CD4-positive, alpha-beta T cell treated with Interleukin-10 for 1 hour (primary cell): Measurements from ENCODE around the gene PGAP2.
A peak's percentile ranks its signal among the peaks of the same experiment; 100 is the strongest.

Experiments
- DNase-seq: peaks from one replicate; pipeline ENCODE4 v3.0.0-alpha.2; 2020

The PGAP2 gene

GRCh38 chr11:3859373-3859881 is 51.1 kb downstream of the PGAP2 start:
- peak; percentile 43 for DNase-seq

- no peak for DNase-seq
These were observed 52.0 kb downstream of the PGAP2 start for GRCh38 chr11:3860375-3860774.

- DNase-seq, result peak; percentile 51
These were observed 52.6 kb downstream of the PGAP2 start for GRCh38 chr11:3860898-3861393.

GRCh38 chr11:3861683-3862082 is 53.3 kb downstream of the PGAP2 start:
- DNase-seq, result no peak

- no peak for DNase-seq
These were observed 57.2 kb downstream of the PGAP2 start for GRCh38 chr11:3865388-3866193.

- DNase-seq, result no peak
These were observed 57.8 kb downstream of the PGAP2 start for GRCh38 chr11:3866206-3866605.

GRCh38 chr11:3866836-3867208 is 58.5 kb downstream of the PGAP2 start:
- no peak for DNase-seq

GRCh38 chr11:3867209-3868091 is 59.1 kb downstream of the PGAP2 start:
- DNase-seq, result no peak

GRCh38 chr11:3873712-3874349 is 65.5 kb downstream of the PGAP2 start:
- no peak for DNase-seq
